IMR-90 (cell line): Measurements from ENCODE around the gene GPBAR1. TPM values are rescaled to one million over a fixed set of nuclear protein-coding genes. Genes with fewer than 3 reads are reported as not detected.

ENCODE experiments used
- ATAC-seq: fragments of 200-7000 bp; cut with Tn5 transposase; 2 replicates; pipeline ENCODE4 v1.9.1; 2020; ENCODE audit warnings: low read depth, mild to moderate bottlenecking, moderate library complexity
- BruUV-seq: library from RNA; stranded (reverse); fragments of 400-500 nt; replicated peaks from 2 replicates; lab custom pipeline; 2021; lab: Mats Ljungman, UMichigan
- CTCF ChIA-PET: fragments of 300-600 bp; formaldehyde crosslinking; extraction: SDS; loops from one replicate; lab custom pipeline; 2021; ENCODE audit warnings: antibody characterized with exemption; lab: Yijun Ruan, JAX
- POLR2A ChIA-PET: fragments of 300-600 bp; sonication (Branson Sonifier 250); formaldehyde crosslinking; loops from one replicate; lab custom pipeline; 2022; ENCODE audit warnings: antibody characterized with exemption; ENCODE audit not compliant: unreplicated experiment; lab: Charles Lee
- DNase-seq: peaks from one replicate; pipeline ENCODE4 v3.0.0; 2013
- H2AFZ ChIP-seq: replicated peaks from 2 replicates; pipeline ENCODE3; 2013; ENCODE audit warnings: low read length, mild to moderate bottlenecking; ENCODE audit not compliant: poor library complexity
- H2AK5ac ChIP-seq: 2 replicates; pipeline ENCODE4 v1.6.1; 2013; ENCODE audit warnings: low read depth, low read length, inconsistent platforms
- H2AK9ac ChIP-seq: replicated peaks from 2 replicates; pipeline ENCODE3; 2013; ENCODE audit warnings: mild to moderate bottlenecking, low read depth, low read length, moderate library complexity; ENCODE audit not compliant: poor library complexity
- H2BK120ac ChIP-seq: 2 replicates; pipeline ENCODE4 v1.6.1; 2013; ENCODE audit warnings: low read depth, low read length, inconsistent platforms
- H2BK15ac ChIP-seq: 3 replicates; pipeline ENCODE4 v1.6.1; 2013; ENCODE audit warnings: low read depth, low read length, inconsistent platforms
- H2BK20ac ChIP-seq: 2 replicates; pipeline ENCODE4 v1.6.1; 2013; ENCODE audit warnings: low read depth, mild to moderate bottlenecking, inconsistent platforms, low read length, moderate library complexity
- H2BK5ac ChIP-seq: 2 replicates; pipeline ENCODE4 v1.6.1; 2013; ENCODE audit warnings: mild to moderate bottlenecking, low read depth, low read length, inconsistent platforms; ENCODE audit not compliant: poor library complexity, severe bottlenecking
- H3K14ac ChIP-seq: replicated peaks from 2 replicates; pipeline ENCODE4 v1.6.1; 2013; ENCODE audit warnings: low read depth, low read length, inconsistent platforms
- H3K18ac ChIP-seq: 2 replicates; pipeline ENCODE4 v1.6.1; 2013; ENCODE audit warnings: low read depth, low read length, control low read depth
- H3K23ac ChIP-seq: 2 replicates; pipeline ENCODE4 v1.6.1; 2013; ENCODE audit warnings: low read depth, low read length, inconsistent platforms
- H3K27ac ChIP-seq: 2 replicates; pipeline ENCODE4 v1.5.1; 2013; ENCODE audit warnings: mild to moderate bottlenecking, control low read depth, low read length; ENCODE audit not compliant: insufficient read depth
- H3K27me3 ChIP-seq: 2 replicates; pipeline ENCODE4 v1.6.1; 2013; ENCODE audit warnings: low read length; ENCODE audit not compliant: control insufficient read depth, insufficient read depth
- H3K36me3 ChIP-seq: 2 replicates; pipeline ENCODE4 v1.6.1; 2013; ENCODE audit warnings: low read length, mixed read lengths; ENCODE audit not compliant: control insufficient read depth, insufficient read depth
- H3K4ac ChIP-seq: 2 replicates; pipeline ENCODE4 v1.6.1; 2013; ENCODE audit warnings: low read depth, low read length, inconsistent platforms
- H3K4me1 ChIP-seq: 2 replicates; pipeline ENCODE4 v1.6.1; 2013; ENCODE audit warnings: low read length, mixed read lengths; ENCODE audit not compliant: control insufficient read depth, insufficient read depth
- H3K4me2 ChIP-seq: 2 replicates; pipeline ENCODE4 v1.6.1; 2013; ENCODE audit warnings: low read depth, mild to moderate bottlenecking, control low read depth, low read length, moderate library complexity
- H3K4me3 ChIP-seq: 2 replicates; pipeline ENCODE4 v1.5.1; 2013; ENCODE audit warnings: low read depth, mild to moderate bottlenecking, control low read depth, low read length, moderate library complexity; ENCODE audit not compliant: insufficient read depth
- H3K56ac ChIP-seq: 2 replicates; pipeline ENCODE4 v1.6.1; 2013; ENCODE audit warnings: low read length, inconsistent platforms; ENCODE audit not compliant: insufficient read depth; ENCODE audit errors: extremely low read depth
- H3K79me1 ChIP-seq, 2 experiments: 2 replicates each; pipeline ENCODE4 v1.6.1; 2013; ENCODE audit warnings: low read length in 2 of 2, inconsistent platforms in 1 of 2, low read depth in 1 of 2
- H3K9ac ChIP-seq: 2 replicates; pipeline ENCODE4 v1.6.1; 2013; ENCODE audit warnings: low read depth, low read length, control low read depth
- H3K9me1 ChIP-seq: 2 replicates; pipeline ENCODE4 v1.6.1; 2013; ENCODE audit warnings: low read length, inconsistent platforms; ENCODE audit not compliant: insufficient read depth
- H3K9me3 ChIP-seq: 2 replicates; pipeline ENCODE4 v1.6.1; 2013; ENCODE audit warnings: low read length; ENCODE audit not compliant: control insufficient read depth, insufficient read depth
- H4K20me1 ChIP-seq: 2 replicates; pipeline ENCODE4 v1.6.1; 2013; ENCODE audit warnings: low read length, inconsistent platforms; ENCODE audit not compliant: insufficient read depth
- H4K5ac ChIP-seq: 2 replicates; pipeline ENCODE4 v1.6.1; 2013; ENCODE audit warnings: mild to moderate bottlenecking, low read depth, low read length, control low read depth
- H4K8ac ChIP-seq, 2 experiments: 2 replicates each; pipeline ENCODE4 v1.6.1; 2013; ENCODE audit warnings: low read depth in 2 of 2, low read length in 2 of 2, control low read depth in 1 of 2, inconsistent platforms in 1 of 2
- H4K91ac ChIP-seq: 2 replicates; pipeline ENCODE4 v1.6.1; 2013; ENCODE audit warnings: low read depth, low read length, inconsistent platforms; ENCODE audit not compliant: insufficient read depth
- BHLHE40 ChIP-seq: fragments of 150-350 bp; IDR thresholded peaks from 2 replicates; pipeline ENCODE4 v1.6.1; 2016; ENCODE audit warnings: mild to moderate bottlenecking, low read depth, low read length
- CHD1 ChIP-seq: IDR thresholded peaks from 2 replicates; pipeline ENCODE4 v1.6.1; 2012; ENCODE audit warnings: low read depth, low read length, improper control_type of control experiment
- CTCF ChIP-seq: conservative IDR thresholded peaks from 2 replicates; pipeline ENCODE4 v1.5.1; 2012; ENCODE audit warnings: mild to moderate bottlenecking, low read depth, low read length, improper control_type of control experiment
- FOS ChIP-seq: fragments of 150-350 bp; IDR thresholded peaks from 2 replicates; pipeline ENCODE4 v1.6.1; 2016; ENCODE audit warnings: low read depth, low read length
- MAZ ChIP-seq: IDR thresholded peaks from 2 replicates; pipeline ENCODE4 v1.6.1; 2012; ENCODE audit warnings: low read depth, mild to moderate bottlenecking, low read length, improper control_type of control experiment, moderate library complexity, borderline replicate concordance
- RCOR1 ChIP-seq: IDR thresholded peaks from 2 replicates; pipeline ENCODE4 v1.6.1; 2012; ENCODE audit warnings: mild to moderate bottlenecking, low read length, improper control_type of control experiment; ENCODE audit not compliant: insufficient replicate concordance
- WGBS, 2 experiments: methylation state at CpG; one replicate each; pipeline versions ENCODE4 v1.1.5 to v1.1.7; 2013; ENCODE audit warnings: missing lambda C conversion rate in 2 of 2; ENCODE audit not compliant: insufficient read length in 1 of 2; ENCODE audit errors: extremely low coverage in 2 of 2; 5-methylcytosine and 5-hydroxymethylcytosine counted together
- dilution Hi-C: fragments of 300-500 bp; cut with HindIII; formaldehyde crosslinking; loops from one replicate; pipeline ENCODE4 v1.14.3; 2018; ENCODE audit warnings: low sequenced_read_pairs; ENCODE audit not compliant: unreplicated experiment
- in situ Hi-C: fragments of 300-500 bp; cut with MboI; formaldehyde crosslinking; loops from 3 replicates; pipeline ENCODE4 v1.14.3; 2019; ENCODE audit warnings: low sequenced_read_pairs, inconsistent platforms, mixed read lengths
- intact Hi-C: fragments of 100-400 bp; cut with micrococcal nuclease; formaldehyde crosslinking; loops from 2 replicates; pipeline ENCODE4 v1.10.0; 2022
- polyA plus RNA-seq, 3 experiments: library from polyadenylated mRNA; depleted of rRNA; stranded (reverse); fragments of >200 nt; gene quantifications; 2 replicates each; pipeline ENCODE4 v1.2.3, GENCODE V29; 2012; ENCODE audit warnings: low replicate concordance in 1 of 3
- total RNA-seq: library from RNA; depleted of rRNA; stranded (reverse); fragments of >200 nt; gene quantifications from 2 replicates; pipeline ENCODE4 v1.2.3, GENCODE V29; 2012

Gene GPBAR1
- total and polyA plus RNA-seq, 2 of the 4 experiments (the other 2 are of a cell fraction) = under 0.01 to 0.21 TPM

GRCh38 chr2:218218268-218219185, 42.3 kb upstream of the GPBAR1 start:
- Histone ChIP-seq H2AK9ac (peak overlapping the region; percentile 98), H2BK120ac (no peak overlapping the region), H2BK15ac (no peak overlapping the region), H3K36me3 (peaks cover 4% of the 10 kb centered on the region), H4K91ac (peak overlapping the region; percentile 89; the same call in 1 of the 2 replicates), H3K9me3 (no peaks in the 10 kb centered on the region), H3K14ac (peak overlapping the region; percentile 84), H3K9ac (peak overlapping the region; percentile 94), H4K20me1 (peaks cover 60% of the 10 kb centered on the region), H2BK5ac (peak overlapping the region; percentile 88), H3K4me3 (peak overlapping the region; percentile 97), H4K5ac (peak overlapping the region; percentile 62; the same call in 1 of the 2 replicates), H3K9me1 (peaks cover 16% of the 10 kb centered on the region), H3K4me2 (peak overlapping the region; percentile 99), H4K8ac (peak overlapping the region; percentile 59 to 68; a peak in 2 of 4 replicates), H3K79me1 (peaks cover 0 to 32% of the 10 kb centered on the region in 2 experiments; a peak in 2 of 4 replicates), H3K4me1 (peaks cover 17% of the 10 kb centered on the region), H2AFZ (no peak overlapping the region), H3K18ac (peak overlapping the region; percentile 37; the same call in 1 of the 2 replicates), H3K56ac (peak overlapping the region; percentile 83), H2BK20ac (no peak overlapping the region), H3K4ac (peak overlapping the region; percentile 94; the same call in 1 of the 2 replicates), H2AK5ac (peak overlapping the region; percentile 79; the same call in 1 of the 2 replicates), H3K23ac (peak overlapping the region; percentile 91), H3K27me3 (no peaks in the 10 kb centered on the region), H3K27ac (peak overlapping the region; percentile 87)
- WGBS, 2 experiments = no CpG with 5 or more reads among the region's 4 CpGs
- TSS peak; percentile 22 for BruUV-seq
- in situ Hi-C loops (no loop called here), dilution Hi-C loops (no loop called here), intact Hi-C loops (no loop called here)
- TF ChIP-seq MAZ = no peak
- TF ChIP-seq CTCF = no peak
- TF ChIP-seq FOS = no peak
- TF ChIP-seq RCOR1 = no peak
- no peak for TF ChIP-seq BHLHE40
- no peak; the same call in 1 of the 2 replicates for TF ChIP-seq CHD1
- DNase-seq (no peak), ATAC-seq (no peak)
- ChIA-PET CTCF (no interaction called here), POLR2A (no interaction called here)
